GM21528 (cell line): ENCODE measurements around the gene SSH2.
"Not testable (repeated sequence)": the region's sequence is repeated elsewhere in the genome, so short reads cannot be mapped to it uniquely, and the experiment has no call there.

Experiments used
- ATAC-seq: cut with Tn5 transposase; IDR thresholded peaks from one replicate; pipeline ENCODE4 v1.9.1; 2021; ENCODE audit warnings: mild to moderate bottlenecking, moderate library complexity; ENCODE audit not compliant: unreplicated experiment, low FRiP score

SSH2 gene

DNA sequence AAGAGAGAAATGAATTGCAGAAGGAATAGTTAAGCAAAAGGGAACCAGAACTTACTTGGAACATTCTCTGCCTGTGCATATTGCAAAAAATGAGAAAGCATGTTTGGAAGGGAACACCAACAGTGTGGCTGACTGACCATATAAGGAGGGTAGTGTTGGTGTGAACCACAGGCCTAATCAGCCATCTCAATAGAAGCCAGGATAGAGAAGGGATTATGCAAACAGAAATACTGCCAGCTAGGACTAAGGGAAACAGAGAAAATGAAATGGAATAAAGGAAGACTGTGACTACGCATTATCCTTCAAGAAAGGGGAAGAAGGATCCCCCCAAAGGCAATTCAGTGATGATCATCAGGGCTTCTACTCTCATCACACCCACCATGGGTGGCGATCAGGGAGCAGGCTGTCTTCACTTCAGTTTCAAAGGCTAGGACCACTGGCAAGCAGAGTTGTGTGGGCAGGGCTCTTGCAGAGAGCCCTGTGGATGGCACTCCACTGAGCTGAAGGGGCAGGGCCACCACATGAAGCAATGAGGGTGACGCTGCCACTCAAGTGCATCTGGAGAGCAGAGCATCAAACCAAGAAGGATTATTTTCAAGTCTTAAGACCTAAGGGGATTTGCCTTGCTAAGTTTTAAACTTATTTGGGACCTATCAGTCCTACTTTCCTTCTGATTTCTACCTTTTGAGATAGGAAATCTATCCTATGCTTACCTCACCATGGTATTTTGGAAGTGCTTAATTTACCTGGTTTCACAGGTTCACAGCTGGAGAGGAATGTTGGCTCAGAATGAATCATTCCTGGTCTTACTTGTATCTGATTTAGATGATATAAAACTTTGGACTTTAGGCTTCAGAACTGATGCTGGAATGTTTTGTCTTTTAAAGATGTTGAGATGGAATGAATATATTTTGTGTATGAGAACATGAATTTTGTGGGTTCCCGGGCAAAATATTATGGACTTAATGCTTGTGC is 140.5 kb downstream of the SSH2 start:
- ATAC-seq, result no peak

DNA sequence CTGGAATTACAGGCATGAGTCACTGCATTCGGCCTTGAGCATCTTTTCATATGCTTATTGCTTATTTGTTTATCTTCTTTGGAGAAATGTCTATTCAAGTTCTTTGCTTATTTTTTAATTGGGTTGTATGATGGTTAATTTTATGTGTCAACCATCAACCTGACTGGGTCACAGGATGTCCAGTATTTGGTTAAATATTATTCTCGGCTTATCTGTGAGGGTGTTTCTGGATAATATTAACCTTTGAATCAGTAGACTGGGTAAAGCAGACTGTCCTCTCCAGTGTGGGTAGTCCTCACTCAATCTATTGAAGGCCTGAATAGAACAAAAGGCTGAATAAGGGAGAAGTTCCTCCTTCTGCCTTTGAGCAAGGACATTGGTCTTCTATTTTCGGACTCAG is 142.0 kb downstream of the SSH2 start:
- ATAC-seq, result no peak

DNA sequence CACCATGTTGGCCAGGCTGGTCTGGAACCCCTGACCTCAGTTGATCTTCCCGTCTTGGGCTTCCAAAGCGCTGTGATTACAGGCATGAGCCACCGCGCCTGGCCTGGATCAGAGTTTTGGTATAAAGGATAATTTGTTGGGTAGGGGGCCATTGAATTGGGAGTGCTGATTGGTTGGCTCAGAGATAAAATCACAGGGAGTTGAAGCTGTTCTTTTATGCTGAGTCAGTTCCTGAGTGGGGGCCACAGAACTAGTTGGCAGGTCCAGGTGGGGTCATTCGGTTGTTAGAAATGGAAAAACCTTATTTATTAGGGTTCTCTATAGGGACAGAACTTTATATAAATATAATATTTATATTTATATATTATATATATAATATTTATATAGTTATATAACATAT is 147.1 kb downstream of the SSH2 start:
- no peak for ATAC-seq

DNA sequence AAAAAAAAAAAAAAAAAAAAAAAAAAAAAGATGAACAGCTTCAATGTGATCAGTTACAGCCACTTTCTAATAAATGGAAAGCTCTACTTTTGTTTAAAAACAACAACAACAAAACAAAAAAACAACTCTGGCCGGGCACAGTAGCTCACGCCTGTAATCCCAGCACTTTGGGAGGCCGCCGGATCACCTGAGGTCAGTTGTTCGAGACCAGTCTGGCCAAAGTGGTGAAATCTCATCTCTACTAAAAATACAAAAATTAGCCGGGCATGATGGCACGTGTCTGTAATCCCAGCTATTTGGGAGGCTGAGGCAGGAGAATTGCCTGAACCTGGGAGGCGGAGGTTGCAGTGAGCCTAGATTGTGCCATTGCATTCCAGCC is 150.2 kb downstream of the SSH2 start:
- not testable (repeated sequence) for ATAC-seq

DNA sequence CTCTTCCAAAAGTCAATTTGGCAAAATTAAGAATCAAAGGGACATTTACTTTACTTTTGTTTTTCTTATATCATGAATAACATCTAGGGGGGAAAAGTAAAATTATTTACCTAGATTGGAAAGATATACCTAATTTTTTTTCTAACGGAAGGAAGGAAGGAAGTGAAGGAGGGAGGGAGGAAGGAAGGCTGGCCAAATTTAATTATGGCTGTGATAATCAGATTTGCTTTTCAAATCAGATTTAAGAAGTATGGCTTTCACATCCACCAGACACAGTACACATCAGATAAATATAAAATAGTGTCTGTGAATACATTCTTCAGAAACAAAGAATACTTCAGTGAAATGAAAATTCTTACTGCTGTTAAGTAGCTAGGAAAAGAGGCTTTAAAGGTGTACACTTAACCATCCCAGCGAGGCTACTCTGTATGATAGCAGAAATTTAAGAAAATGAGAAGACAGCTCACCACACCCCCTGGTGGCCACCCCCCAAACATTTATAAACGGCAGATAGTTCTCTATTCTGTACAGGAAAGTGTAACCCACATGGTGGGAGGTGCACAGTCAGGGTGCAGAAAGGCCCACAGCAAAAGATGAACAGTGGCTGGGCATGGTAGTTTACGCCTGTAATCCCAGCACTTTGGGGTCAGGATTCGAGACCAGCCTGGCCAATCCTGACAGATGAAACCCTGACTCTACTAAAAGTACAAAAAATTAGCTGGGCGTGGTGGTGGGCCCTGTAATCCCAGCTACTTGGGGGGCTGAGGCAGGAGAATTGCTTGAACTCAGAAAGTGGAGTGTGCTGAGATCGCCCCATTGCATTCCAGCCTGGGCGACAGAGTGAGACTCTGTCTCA is 150.8 kb downstream of the SSH2 start:
- no peak for ATAC-seq

DNA sequence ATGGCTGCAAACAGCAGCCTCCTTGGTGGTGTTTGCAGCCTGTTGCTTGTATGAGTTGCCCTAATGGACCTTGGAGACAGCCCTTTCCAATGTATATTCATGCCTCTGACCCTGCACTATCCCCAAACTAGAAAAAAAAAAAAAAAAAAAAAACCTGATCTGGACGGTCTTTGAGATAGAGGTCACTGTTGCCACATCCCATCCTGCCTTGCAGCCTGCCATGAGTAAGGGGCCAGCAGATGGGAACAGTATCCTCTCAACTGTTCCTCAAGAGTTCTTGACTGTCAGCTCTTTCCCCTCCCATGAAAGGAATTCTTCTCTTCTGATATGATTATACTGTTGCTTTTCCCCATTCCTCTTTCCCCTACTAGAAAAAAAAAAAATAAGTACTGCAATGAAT is 152.4 kb downstream of the SSH2 start:
- no peak for ATAC-seq

DNA sequence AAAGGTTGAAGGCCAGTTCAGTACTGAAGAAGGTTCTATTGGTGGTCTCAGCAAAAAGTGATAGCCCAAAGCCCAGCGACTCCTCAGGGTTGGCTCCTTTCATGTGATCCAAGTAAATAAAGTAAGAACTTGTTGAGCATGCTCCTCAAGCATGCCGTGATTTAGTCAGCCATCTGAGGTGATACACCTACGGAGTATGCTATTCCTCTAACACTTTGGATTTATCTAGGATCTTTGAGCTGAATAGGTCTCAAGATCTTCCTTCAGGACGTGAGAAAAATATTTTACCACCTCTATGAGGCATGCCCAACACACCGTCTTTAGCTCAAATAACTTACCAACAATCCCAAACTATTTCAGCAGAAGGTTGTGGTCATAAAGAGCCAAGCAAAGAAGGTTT is 154.0 kb downstream of the SSH2 start:
- no peak for ATAC-seq

DNA sequence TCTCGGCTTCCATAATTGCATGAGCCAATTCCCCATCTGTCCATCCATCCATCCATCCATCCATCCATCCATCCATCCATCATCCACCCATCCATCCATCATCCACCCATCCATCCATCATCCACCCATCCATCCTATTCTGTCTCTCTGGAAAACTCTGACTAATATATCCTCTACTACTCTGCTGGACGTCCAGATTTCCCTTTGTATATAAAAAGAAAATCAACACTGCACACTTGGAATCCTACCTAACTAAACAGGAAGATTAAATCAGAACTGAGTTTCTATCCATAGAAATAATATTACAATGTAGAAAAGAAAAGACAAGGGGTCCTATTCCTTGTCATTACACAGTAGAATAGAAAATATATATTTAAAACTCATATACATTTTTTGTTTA is 157.0 kb downstream of the SSH2 start:
- no peak for ATAC-seq

DNA sequence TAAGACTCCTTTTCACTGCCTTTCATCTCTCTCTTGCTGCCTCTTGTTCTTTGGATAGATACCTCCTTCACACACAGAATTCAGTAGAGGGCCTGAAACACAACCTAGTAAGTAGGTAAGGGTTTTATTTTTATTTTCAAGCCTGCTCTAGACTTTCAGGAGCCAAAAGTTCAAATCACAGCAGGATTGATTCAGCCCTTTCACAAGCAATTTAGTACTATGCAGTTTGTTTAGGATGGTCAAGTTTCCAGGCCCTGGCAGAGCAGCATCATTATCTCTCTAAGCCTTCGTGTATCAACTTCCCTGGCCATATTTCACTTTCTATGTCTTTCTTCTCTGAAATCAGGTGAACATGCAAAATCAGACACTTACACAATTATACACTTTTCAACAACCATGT is 158.5 kb downstream of the SSH2 start:
- ATAC-seq, result no peak

DNA sequence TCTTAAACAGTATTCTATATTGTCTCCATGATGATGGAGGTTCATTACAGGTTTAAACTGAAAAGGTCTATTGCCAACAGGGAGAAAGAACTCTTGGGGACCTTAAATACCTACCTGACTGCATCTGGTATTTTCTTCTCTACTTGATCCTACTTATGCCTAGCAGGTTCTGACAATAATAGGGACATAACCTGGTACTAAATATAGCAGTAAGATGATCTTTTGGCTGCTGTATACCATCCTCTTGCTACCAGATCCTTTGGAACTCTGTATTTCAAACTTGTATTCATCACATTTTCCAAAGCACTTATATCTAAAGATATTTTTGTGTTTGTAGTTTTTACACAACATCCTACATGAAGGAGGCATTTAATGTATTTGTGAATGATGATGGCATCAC is 160.8 kb downstream of the SSH2 start:
- ATAC-seq, result no peak

DNA sequence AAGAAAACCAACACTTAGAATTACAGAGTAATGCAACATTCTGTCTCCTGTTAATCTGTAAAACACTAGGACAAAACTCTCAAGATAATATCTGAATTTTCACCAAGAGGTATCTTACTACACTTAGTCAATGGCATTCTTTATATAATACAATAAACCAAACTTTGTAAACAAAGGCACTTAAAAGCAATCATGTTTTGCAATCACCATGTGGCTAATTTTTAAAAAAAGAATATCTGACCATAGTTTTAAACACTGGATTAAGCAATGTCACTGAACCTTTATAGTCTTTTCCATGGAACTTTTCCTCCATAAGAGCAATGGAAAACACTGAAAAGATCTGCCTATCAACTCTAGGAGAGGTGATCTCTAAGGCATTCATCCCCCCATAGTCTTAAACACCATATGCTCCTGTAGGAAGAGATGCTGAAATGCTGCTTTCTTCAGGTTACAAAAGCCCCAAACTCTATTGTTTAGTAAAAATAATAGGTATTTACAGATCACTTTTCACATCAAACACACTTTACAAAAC is 163.2 kb downstream of the SSH2 start:
- ATAC-seq, result no peak

DNA sequence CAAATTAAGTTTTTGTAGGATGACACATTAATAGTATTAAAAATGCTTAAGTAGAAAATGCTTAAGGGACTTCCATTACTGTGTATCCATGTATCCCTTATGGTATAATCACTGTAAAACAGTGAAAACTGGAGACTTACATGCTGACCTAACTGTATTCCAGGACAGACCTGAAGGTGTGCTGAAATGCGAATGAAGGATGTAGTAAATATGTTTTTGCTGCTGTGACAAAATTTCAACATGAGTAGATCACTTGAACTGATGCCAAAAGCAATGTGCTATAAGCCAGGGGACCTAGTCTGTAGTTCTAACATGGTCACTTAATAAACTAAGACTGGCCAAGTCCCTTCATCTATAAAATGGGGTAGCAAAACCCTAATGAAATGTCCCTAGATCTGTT is 165.3 kb downstream of the SSH2 start:
- ATAC-seq, result no peak

DNA sequence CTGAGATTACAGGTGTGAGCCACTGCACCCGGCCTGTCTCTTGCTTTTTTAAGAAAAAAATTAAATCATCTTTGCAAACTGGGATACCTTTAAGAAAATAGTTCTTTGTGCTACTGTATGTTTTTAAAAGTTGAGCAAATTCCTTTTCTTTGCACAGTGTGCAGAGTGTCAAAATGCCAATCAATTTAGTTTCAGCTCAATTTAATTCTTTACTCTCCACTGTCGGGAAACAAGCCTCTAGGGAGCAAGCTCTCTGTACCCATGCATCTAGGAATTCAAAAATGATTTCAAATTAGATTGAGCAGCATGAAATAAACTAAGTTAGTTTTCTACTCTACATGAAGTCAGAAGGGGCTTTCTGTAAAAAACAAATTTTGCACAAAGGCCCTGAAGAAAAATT is 165.8 kb downstream of the SSH2 start:
- no peak for ATAC-seq

DNA sequence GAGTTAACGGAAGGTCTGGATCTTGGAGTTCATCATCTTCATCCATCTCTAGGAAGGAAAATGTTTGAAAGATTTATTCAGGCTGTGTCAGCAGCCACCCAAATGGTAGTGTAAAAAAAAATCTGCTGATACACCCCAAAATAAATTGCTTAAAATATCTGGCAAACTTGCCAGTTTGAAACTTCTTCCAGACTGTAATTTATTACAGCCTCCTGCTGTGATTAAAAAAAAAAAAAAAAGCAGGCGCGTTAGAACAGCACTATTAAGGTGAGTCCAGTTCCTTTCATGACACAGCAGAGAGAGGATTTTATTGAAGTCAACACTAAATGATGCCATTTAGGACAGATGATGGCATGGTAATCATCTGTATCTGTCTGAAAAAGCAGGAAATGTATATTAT is 166.8 kb downstream of the SSH2 start:
- ATAC-seq, result no peak

DNA sequence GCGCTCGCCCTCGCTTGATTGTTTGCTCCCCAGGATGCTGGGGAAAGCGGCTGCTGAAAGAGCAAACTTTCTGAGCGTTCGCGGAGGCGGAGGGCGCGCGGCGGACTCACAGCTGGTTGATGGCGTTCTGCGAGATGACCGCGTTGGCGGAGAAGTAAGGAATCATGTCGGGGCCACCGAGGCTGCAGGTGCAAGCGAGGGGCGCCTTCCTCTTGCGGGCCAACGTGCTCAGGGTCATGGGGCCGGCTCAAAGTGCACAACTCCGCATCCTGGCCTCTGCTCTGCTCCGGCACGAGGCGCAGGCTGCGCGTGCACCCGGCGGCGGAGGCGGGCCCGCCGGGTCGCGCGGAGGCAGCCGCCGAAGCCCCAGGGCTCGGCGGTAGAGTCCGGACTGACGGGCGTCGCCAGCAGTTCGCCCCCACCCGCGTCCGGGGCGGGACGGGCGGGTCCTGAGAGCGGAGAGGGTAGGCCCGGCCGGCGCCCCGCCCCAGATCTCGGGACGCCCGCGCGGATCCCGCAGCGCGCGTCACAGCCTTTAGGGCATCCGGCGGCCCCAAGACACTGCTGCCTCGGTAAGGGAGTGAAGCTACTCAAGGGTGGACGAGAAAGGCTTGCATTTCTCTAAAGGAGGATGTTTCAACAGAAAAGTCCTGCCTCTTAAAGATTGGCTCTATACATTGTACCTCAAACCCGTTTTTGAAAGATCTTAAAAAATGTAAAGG is 168.8 kb downstream of the SSH2 start:
- peak; percentile 83 for ATAC-seq

DNA sequence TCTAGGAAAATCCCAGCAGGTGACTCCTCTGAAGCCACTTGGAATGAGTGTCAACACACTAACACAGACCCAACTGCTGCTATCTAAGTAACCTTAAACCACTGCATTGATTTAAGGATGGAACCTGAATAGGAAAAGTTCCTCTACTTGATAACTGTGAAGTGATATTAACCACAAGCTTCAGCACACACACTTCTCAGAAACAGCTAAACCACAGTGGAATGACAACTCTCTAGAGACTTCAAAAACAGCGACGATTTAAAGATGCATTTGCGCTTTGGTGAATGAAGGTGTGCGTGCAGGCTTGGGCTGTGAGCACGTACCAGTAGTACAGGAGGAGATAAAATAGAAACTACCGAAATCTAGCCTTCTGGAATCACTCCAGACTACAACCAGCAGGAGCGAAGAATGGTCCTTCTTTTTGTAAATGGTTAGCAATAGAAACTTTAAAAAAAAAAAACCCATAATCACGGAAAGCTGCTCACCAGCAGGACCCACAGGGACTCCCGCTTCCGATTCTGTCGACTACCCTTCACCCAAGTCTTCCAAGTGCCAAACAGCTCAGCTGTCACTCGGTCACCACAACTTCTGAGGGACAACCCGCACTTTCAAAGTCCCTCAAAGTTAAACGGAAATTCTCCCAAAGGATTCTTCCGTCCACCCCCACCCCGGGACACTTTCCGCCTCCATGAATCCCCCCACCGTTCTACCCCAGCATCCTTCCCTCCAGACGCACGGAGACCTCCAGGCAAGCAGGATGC is 169.6 kb downstream of the SSH2 start:
- peak; percentile 47 for ATAC-seq

DNA sequence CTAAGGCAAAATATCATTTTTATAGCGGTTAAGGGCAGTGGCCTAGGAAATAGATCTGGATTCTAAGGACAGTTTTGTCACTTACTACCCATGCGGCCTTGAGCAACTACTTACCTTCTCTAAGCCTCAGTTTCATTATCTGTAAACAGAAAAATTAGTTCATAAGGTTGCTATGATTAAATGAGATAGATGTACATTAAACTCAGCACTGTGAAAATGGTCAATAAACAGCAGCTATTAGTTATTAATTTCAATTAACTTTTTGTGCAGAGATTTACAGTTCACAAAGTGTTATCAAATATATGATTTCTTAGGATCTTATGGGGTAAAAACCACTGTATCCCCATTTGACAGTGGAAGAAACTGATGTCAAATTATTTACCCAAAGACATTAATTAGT is 171.8 kb downstream of the SSH2 start:
- no peak for ATAC-seq

DNA sequence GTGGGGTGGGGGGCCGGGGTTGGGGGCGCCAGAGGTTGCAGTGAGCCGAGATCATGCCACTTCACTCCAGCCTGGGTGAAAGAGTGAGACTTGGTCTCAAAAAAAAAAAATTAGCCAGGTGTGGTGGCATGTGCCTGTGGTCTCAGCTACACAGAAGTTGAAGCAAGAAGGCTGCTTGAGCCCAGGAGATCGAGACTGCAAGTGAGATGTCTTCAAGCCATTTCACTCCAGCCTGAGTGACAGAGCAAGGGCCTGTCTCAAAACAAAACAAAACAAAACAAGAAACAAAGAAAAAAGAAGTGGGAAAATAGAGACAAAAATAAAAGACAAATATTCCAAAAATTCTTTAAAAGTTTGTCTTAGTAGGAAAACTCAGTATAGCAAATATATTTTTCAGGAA is 172.2 kb downstream of the SSH2 start:
- no peak for ATAC-seq

DNA sequence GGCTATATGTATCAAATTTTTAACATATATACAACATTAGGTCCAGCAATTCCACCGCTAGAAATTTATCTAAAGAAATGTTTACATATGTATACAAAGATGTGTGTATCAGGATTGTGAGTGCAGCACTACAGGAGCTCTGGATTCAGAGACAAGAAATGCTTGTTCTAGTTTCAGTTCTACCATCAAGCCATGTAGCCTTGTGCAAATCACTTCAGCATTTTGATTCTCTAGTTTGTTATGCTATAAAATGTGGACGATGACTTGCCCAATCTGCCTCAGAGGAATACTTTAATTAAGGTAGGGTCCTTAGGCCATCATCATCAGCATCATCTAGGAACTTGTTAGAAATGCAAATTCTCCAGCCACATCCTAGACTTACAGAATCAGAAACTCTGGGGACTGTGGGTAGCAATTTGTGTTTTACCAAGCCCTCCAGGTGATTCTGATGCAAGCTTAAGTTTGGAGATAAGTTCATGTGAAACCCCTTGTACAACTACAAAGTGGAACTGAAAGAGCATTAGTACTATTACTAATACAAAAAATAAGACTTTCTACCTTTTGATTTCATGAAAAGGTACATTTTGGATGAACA is 176.1 kb downstream of the SSH2 start:
- peak; percentile 66 for ATAC-seq
